ENCODE data around the gene AASS. TPM values are rescaled to one million over a fixed set of nuclear protein-coding genes. Genes with fewer than 3 reads are reported as not detected.

Gene AASS
- total RNA-seq, 2 experiments from 2014 or later, result not detected

DNA sequence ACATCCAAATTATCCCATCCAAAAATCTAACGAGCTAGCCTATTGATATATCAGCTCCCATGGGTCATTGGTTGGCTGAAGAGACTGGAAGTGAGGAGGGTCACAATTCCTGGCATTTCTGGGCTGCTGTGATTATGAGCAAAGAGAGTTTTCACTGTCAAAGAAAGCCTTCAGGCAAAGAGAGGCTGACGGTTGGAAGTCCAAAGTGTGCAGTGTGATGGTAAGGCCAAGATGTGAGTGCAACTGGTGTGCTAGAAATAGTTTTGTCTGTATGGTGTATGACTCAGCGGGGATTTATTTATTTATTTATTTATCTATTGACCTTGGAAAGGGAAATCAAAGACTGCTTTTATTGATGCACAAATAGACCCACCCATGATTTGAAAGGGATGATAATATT, 75.0 kb downstream of the AASS start:
- Histone ChIP-seq H4K20me1 (ENCODE audit: insufficient read depth, low read length) (no peaks in the 10 kb centered on the region; the same call in 1 of the 2 replicates), H2AFZ (ENCODE audit: low read length) (no peak overlapping the region), H3K27ac (ENCODE audit: low read depth, low read length, poor library complexity, severe bottlenecking) (no peak overlapping the region), H3K9me2 (ENCODE audit: insufficient read depth, low read length) (no peaks in the 10 kb centered on the region), H3K4me2 (ENCODE audit: low read length) (no peak overlapping the region), H3K4me3 (ENCODE audit: low read depth, low read length, poor library complexity, severe bottlenecking) (no peak overlapping the region), H3K79me2 (ENCODE audit: insufficient read depth, low read depth, low read length) (no peaks in the 10 kb centered on the region), H3K4me1 (ENCODE audit: insufficient read depth, low read length, poor library complexity, severe bottlenecking) (no peaks in the 10 kb centered on the region), H3K9me3 (ENCODE audit: low read length) (no peaks in the 10 kb centered on the region), H3K36me3 (ENCODE audit: insufficient read depth, low read length) (no peaks in the 10 kb centered on the region)
- no TSS peak for BruUV-seq (replicated peaks)
- TF ChIP-seq EZH2phosphoT487 (IDR thresholded peaks at IDR 0.05; ENCODE audit: borderline replicate concordance, low read depth, low read length), result no peak
- TF ChIP-seq, protein P1, sequence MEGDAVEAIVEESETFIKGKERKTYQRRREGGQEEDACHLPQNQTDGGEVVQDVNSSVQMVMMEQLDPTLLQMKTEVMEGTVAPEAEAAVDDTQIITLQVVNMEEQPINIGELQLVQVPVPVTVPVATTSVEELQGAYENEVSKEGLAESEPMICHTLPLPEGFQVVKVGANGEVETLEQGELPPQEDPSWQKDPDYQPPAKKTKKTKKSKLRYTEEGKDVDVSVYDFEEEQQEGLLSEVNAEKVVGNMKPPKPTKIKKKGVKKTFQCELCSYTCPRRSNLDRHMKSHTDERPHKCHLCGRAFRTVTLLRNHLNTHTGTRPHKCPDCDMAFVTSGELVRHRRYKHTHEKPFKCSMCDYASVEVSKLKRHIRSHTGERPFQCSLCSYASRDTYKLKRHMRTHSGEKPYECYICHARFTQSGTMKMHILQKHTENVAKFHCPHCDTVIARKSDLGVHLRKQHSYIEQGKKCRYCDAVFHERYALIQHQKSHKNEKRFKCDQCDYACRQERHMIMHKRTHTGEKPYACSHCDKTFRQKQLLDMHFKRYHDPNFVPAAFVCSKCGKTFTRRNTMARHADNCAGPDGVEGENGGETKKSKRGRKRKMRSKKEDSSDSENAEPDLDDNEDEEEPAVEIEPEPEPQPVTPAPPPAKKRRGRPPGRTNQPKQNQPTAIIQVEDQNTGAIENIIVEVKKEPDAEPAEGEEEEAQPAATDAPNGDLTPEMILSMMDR (conservative IDR thresholded peaks at IDR 0.05; ENCODE audit: low read length), result no peak
- intact Hi-C loops (cut with micrococcal nuclease; ENCODE audit: unreplicated experiment), result no loop called here
- no peak for DNase-seq (ENCODE audit: low spot score)
- ChIA-PET POLR2A (no interaction called here), CTCF (ENCODE audit: unreplicated experiment) (no interaction called here)

DNA sequence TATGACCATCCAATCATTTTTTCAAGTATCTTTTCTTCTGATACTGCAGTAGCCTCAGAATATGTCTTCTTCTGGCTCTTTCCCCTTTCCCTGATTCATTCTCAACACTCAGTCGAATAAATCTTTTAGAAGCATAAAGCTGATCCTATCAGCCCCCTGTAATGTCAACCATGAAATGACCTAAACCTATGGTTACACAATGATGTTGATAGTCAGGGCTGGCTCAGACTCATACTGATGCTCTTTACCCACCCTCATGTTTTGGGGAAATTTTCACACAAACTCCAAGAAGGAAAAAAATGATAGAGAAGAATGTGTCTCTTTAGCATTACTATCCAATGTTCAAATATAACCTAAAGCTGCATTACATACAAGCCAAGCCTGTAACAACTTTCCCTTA, 76.0 kb downstream of the AASS start:
- H3K4me1 ChIP-seq (ENCODE audit: insufficient read depth, low read length, poor library complexity, severe bottlenecking), result no peaks in the 10 kb centered on the region
- H3K36me3 ChIP-seq (ENCODE audit: insufficient read depth, low read length), result no peaks in the 10 kb centered on the region
- intact Hi-C loops (cut with micrococcal nuclease; ENCODE audit: unreplicated experiment), result no loop called here
- DNase-seq (ENCODE audit: low spot score), result no peak
- H3K9me2 ChIP-seq (ENCODE audit: insufficient read depth, low read length), result no peaks in the 10 kb centered on the region
- no peak overlapping the region for H2AFZ ChIP-seq (ENCODE audit: low read length)
- H3K4me2 ChIP-seq (ENCODE audit: low read length), result no peak overlapping the region
- H3K4me3 ChIP-seq (ENCODE audit: low read depth, low read length, poor library complexity, severe bottlenecking), result no peak overlapping the region
- no peaks in the 10 kb centered on the region; the same call in 1 of the 2 replicates for H4K20me1 ChIP-seq (ENCODE audit: insufficient read depth, low read length)
- TF ChIP-seq, protein P1 (conservative IDR thresholded peaks at IDR 0.05; ENCODE audit: low read length), result no peak
- no peak for TF ChIP-seq EZH2phosphoT487 (IDR thresholded peaks at IDR 0.05; ENCODE audit: borderline replicate concordance, low read depth, low read length)
- H3K9me3 ChIP-seq (ENCODE audit: low read length), result no peaks in the 10 kb centered on the region
- no TSS peak for BruUV-seq (replicated peaks)
- H3K79me2 ChIP-seq (ENCODE audit: insufficient read depth, low read depth, low read length), result no peaks in the 10 kb centered on the region
- CTCF ChIA-PET (ENCODE audit: unreplicated experiment), result no interaction called here
- H3K27ac ChIP-seq (ENCODE audit: low read depth, low read length, poor library complexity, severe bottlenecking), result no peak overlapping the region
- POLR2A ChIA-PET, result no interaction called here

DNA sequence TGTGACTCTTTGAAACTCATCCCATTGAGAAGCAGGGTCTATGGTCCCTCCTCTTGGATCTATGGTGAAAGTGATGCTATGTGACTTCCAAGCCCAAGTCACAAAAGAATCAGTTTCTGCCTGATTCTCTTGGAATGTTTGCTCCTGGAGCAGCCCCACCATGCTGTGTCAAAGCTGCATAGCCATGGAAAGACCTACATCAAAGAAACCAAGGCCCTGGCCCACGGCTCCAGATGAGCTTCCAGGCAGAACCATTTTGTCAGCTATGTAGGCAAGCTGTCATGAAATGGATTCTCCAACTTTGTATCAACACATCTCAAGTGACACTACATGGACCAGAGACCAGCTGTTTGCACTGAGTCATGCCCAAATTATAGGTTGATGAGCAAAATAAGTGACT, 77.0 kb downstream of the AASS start:
- no peak for TF ChIP-seq EZH2phosphoT487 (IDR thresholded peaks at IDR 0.05; ENCODE audit: borderline replicate concordance, low read depth, low read length)
- TF ChIP-seq, protein P1 (conservative IDR thresholded peaks at IDR 0.05; ENCODE audit: low read length), result no peak
- no peaks in the 10 kb centered on the region for H3K9me3 ChIP-seq (ENCODE audit: low read length)
- H2AFZ ChIP-seq (ENCODE audit: low read length), result no peak overlapping the region
- BruUV-seq (replicated peaks), result no TSS peak
- ChIA-PET CTCF (ENCODE audit: unreplicated experiment) (no interaction called here), POLR2A (no interaction called here)
- no peaks in the 10 kb centered on the region; the same call in 1 of the 2 replicates for H4K20me1 ChIP-seq (ENCODE audit: insufficient read depth, low read length)
- no peaks in the 10 kb centered on the region for H3K4me1 ChIP-seq (ENCODE audit: insufficient read depth, low read length, poor library complexity, severe bottlenecking)
- no peaks in the 10 kb centered on the region for H3K9me2 ChIP-seq (ENCODE audit: insufficient read depth, low read length)
- DNase-seq (ENCODE audit: low spot score), result no peak
- no peak overlapping the region for H3K4me2 ChIP-seq (ENCODE audit: low read length)
- no peaks in the 10 kb centered on the region for H3K36me3 ChIP-seq (ENCODE audit: insufficient read depth, low read length)
- no peaks in the 10 kb centered on the region for H3K79me2 ChIP-seq (ENCODE audit: insufficient read depth, low read depth, low read length)
- no peak overlapping the region for H3K27ac ChIP-seq (ENCODE audit: low read depth, low read length, poor library complexity, severe bottlenecking)
- H3K4me3 ChIP-seq (ENCODE audit: low read depth, low read length, poor library complexity, severe bottlenecking), result no peak overlapping the region
- intact Hi-C loops (cut with micrococcal nuclease; ENCODE audit: unreplicated experiment), result no loop called here
